ENCODE measurements around the gene A1BG. TPM values are rescaled to one million over a fixed set of nuclear protein-coding genes. Genes with fewer than 3 reads are reported as not detected.
A peak's percentile ranks its signal among the peaks of the same experiment; 100 is the strongest.

The A1BG gene
- total and polyA plus RNA-seq, 2 of the 13 experiments (the other 11 are each of a cell fraction or from before 2014, with no cell fraction given), result 14.7 to 41.4 TPM

DNA sequence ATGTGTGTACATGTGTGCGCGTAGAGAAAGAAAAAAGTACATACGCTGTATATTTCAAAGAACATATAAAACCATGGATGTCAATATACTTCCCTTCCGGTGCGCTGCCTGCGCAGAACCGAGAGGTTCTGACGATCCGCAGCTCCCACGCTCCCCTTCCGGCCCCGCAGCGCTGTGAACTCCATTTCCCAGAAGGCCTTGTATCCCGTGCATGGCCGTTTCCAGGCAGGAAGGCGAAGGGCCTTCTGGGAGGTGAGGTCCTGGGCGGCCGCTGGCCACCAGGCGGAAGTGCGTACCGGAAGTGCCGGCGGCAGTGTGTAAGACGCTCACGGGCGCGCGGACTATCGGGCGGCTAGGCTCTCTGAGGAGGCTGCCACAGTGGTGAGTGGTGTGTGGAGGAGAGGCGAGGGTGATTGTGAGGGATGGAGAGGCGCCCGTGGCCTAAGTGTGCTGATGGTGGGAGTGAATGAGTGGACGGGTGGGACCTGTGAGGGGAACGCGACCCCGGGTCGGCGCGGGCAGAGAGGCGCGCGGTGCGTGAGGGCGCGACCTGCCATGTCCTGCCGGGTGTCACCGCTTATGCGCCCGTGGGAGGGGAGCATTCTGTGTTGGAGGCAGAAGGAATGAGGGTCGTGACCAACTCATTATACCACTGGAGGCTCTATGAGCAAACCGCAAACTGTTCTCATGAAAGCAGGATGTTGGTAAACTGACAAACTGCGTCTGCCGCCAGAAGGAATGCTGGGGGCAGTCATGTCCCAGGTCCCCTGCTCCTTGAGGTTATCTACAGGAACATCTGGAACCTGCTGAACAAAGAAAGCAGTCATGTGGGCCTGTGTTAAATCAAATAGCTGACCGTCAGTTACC, 48.0 kb downstream of the A1BG start, which contains the start of gene ERVK3-1 (continued):
- TF ChIP-seq SMYD3 (CRISPR knock-in tag; IDR thresholded peaks at IDR 0.05) (peak; percentile 81; the same call in 1 of the 2 replicates), KMT2A (CRISPR knock-in tag; IDR thresholded peaks at IDR 0.05) (peak; percentile 93), HNRNPL (IDR thresholded peaks at IDR 0.05; ENCODE audit: low read depth, low read length) (peak; percentile 59; the same call in 1 of the 2 replicates), CREM (IDR thresholded peaks at IDR 0.05) (peak; percentile 98), CREM (CRISPR knock-in tag; IDR thresholded peaks at IDR 0.05) (0 out of 2 replicates have a peak, but pooled peaks have one; percentile 15), ZNF83 (CRISPR knock-in tag; IDR thresholded peaks at IDR 0.05; ENCODE audit: borderline replicate concordance) (peak; percentile 78; the same call in 1 of the 2 replicates), ISX (CRISPR knock-in tag; conservative IDR thresholded peaks at IDR 0.05) (no peak; the same call in 1 of the 2 replicates), POLR2G (IDR thresholded peaks at IDR 0.05; ENCODE audit: low read depth, low read length) (peak; percentile 92), ZNF451 (CRISPR knock-in tag; IDR thresholded peaks at IDR 0.05) (no peak), AHR (CRISPR knock-in tag; IDR thresholded peaks at IDR 0.05) (no peak), ZNF251 (CRISPR knock-in tag; IDR thresholded peaks at IDR 0.05) (0 out of 2 replicates have a peak, but pooled peaks have one; percentile 27), ZMYM2 (CRISPR knock-in tag; IDR thresholded peaks at IDR 0.05) (no peak), ZNF781 (CRISPR knock-in tag; IDR thresholded peaks at IDR 0.05; ENCODE audit: borderline replicate concordance, not compliant biosample characterization) (no peak), ZNF160 (CRISPR knock-in tag; IDR thresholded peaks at IDR 0.05) (no peak; the same call in 1 of the 2 replicates), SPEN (CRISPR knock-in tag; IDR thresholded peaks at IDR 0.05; ENCODE audit: low read depth) (peak; percentile 96), YEATS2 (CRISPR knock-in tag; IDR thresholded peaks at IDR 0.05; ENCODE audit: borderline replicate concordance) (peak; percentile 92), NFYB (CRISPR knock-in tag; IDR thresholded peaks at IDR 0.05) (peak; percentile 55), PAX8 (CRISPR knock-in tag; IDR thresholded peaks at IDR 0.05; ENCODE audit: borderline replicate concordance) (no peak)
- TF ChIP-seq, protein P1, sequence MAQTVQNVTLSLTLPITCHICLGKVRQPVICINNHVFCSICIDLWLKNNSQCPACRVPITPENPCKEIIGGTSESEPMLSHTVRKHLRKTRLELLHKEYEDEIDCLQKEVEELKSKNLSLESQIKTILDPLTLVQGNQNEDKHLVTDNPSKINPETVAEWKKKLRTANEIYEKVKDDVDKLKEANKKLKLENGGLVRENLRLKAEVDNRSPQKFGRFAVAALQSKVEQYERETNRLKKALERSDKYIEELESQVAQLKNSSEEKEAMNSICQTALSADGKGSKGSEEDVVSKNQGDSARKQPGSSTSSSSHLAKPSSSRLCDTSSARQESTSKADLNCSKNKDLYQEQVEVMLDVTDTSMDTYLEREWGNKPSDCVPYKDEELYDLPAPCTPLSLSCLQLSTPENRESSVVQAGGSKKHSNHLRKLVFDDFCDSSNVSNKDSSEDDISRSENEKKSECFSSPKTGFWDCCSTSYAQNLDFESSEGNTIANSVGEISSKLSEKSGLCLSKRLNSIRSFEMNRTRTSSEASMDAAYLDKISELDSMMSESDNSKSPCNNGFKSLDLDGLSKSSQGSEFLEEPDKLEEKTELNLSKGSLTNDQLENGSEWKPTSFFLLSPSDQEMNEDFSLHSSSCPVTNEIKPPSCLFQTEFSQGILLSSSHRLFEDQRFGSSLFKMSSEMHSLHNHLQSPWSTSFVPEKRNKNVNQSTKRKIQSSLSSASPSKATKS (CRISPR knock-in tag; IDR thresholded peaks at IDR 0.05), result no peak
- TF ChIP-seq, protein P2, sequence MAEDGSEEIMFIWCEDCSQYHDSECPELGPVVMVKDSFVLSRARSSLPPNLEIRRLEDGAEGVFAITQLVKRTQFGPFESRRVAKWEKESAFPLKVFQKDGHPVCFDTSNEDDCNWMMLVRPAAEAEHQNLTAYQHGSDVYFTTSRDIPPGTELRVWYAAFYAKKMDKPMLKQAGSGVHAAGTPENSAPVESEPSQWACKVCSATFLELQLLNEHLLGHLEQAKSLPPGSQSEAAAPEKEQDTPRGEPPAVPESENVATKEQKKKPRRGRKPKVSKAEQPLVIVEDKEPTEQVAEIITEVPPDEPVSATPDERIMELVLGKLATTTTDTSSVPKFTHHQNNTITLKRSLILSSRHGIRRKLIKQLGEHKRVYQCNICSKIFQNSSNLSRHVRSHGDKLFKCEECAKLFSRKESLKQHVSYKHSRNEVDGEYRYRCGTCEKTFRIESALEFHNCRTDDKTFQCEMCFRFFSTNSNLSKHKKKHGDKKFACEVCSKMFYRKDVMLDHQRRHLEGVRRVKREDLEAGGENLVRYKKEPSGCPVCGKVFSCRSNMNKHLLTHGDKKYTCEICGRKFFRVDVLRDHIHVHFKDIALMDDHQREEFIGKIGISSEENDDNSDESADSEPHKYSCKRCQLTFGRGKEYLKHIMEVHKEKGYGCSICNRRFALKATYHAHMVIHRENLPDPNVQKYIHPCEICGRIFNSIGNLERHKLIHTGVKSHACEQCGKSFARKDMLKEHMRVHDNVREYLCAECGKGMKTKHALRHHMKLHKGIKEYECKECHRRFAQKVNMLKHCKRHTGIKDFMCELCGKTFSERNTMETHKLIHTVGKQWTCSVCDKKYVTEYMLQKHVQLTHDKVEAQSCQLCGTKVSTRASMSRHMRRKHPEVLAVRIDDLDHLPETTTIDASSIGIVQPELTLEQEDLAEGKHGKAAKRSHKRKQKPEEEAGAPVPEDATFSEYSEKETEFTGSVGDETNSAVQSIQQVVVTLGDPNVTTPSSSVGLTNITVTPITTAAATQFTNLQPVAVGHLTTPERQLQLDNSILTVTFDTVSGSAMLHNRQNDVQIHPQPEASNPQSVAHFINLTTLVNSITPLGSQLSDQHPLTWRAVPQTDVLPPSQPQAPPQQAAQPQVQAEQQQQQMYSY (CRISPR knock-in tag; IDR thresholded peaks at IDR 0.05), result no peak
- TF ChIP-seq, protein P3, sequence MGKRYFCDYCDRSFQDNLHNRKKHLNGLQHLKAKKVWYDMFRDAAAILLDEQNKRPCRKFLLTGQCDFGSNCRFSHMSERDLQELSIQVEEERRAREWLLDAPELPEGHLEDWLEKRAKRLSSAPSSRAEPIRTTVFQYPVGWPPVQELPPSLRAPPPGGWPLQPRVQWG (CRISPR knock-in tag; IDR thresholded peaks at IDR 0.05; ENCODE audit: borderline replicate concordance, low read depth), result no peak
- TF ChIP-seq, protein P4, sequence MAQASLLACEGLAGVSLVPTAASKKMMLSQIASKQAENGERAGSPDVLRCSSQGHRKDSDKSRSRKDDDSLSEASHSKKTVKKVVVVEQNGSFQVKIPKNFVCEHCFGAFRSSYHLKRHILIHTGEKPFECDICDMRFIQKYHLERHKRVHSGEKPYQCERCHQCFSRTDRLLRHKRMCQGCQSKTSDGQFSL (CRISPR knock-in tag; IDR thresholded peaks at IDR 0.05), result no peak
